GM19468 (cell line): ENCODE measurements around the gene BRCC3.
"Not testable (repeated sequence)": the region's sequence is repeated elsewhere in the genome, so short reads cannot be mapped to it uniquely, and the experiment has no call there.

Source experiments
- ATAC-seq: cut with Tn5 transposase; IDR thresholded peaks from one replicate; pipeline ENCODE4 v1.9.1; 2021; ENCODE audit warnings: mild to moderate bottlenecking, moderate library complexity, moderate number of reproducible peaks; ENCODE audit not compliant: unreplicated experiment; ENCODE audit errors: extremely low read depth

BRCC3 gene

GRCh38 chrX:155134255-155134654, 62.9 kb downstream of the BRCC3 start:
- no peak for ATAC-seq

- ATAC-seq: no peak
Measured at GRCh38 chrX:155143959-155144548, 72.7 kb downstream of the BRCC3 start.

DNA sequence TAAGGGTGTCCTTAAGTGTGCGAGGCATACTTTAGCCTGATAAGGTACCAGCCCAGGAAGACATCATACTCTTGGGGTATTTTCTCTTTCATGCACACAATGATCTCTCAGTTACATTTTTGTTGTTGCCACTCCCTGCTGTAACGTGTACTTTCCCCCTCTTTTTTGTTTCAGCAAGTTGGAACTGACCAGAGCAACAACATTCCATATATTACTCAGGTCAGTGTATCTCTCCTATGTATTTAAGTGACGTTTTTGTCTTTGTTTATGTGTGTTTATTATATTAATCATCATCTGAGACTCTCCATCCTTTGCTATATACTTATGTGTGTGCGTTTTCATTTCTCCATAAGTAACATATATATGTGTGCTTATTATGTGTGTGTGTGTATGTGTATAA, 73.6 kb downstream of the BRCC3 start:
- ATAC-seq: no peak

DNA sequence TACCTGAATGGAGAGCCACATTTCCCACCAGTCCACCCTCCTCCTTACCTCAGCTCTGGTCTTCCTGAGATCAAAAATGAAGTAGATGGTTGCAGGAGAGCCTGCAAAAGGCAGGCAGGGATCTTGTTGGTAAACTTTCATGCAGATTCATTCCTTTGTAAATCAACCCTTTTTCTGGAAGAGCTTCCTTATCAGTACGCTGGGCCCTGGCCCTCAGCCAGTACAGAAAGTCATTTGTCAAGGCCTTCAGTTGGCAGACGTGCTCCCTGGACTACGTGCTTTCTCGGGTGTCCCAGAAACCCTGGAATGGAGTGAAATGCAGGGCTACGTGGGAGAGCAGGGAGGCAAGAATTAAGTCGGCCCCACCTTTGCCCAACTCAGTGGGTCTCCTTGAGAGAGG, 76.3 kb downstream of the BRCC3 start:
- ATAC-seq: not testable (repeated sequence)

DNA sequence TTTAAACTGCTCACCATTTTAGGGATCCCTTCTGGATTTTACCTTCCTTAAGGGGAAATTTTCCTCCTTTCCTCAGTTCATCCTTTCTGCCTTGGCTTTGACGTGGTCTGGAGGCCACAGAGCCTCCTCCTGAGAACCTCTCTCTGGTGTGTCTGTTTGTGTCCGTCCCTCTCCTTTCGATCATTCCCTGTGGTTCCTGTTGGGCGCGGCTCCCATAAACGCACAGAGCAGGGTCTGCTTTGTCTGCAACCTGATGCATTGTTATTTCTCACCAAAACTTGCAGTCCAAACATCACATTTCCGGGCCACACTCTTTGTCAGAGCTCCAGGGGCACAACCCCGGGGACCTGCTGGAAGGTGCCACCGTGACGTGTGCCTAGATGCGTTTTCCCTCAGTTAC, 76.9 kb downstream of the BRCC3 start:
- not testable (repeated sequence) for ATAC-seq

- no peak for ATAC-seq
Measured at GRCh38 chrX:155148724-155149537, 77.6 kb downstream of the BRCC3 start.

DNA sequence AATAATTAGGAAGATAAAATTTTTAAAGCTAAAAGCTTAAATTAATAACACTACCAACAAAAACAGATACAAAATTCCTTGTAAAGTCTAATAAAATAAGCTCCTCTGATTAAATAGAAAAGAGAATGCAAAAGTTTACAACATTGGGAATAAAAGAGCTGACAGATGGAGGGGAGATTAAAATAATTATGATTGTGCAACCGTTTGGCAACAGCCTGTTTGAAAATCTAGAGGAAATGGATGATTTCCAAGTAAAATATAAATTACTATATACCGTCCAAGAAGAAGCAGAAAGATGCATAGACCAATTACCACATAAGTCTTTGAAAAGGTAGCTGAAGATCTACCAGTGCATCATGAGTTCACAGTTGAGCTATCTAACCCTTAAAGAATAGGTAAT, 98.6 kb downstream of the BRCC3 start:
- ATAC-seq: no peak
